KG1 (cell line): ENCODE measurements around the gene LRRC75A.
"Not testable (repeated sequence)": the region's sequence is repeated elsewhere in the genome, so short reads cannot be mapped to it uniquely, and the experiment has no call there.

Experiments
- DNase-seq: peaks from one replicate; lab custom pipeline; 2025; lab: John Stamatoyannopoulos, UW

Gene LRRC75A

DNA sequence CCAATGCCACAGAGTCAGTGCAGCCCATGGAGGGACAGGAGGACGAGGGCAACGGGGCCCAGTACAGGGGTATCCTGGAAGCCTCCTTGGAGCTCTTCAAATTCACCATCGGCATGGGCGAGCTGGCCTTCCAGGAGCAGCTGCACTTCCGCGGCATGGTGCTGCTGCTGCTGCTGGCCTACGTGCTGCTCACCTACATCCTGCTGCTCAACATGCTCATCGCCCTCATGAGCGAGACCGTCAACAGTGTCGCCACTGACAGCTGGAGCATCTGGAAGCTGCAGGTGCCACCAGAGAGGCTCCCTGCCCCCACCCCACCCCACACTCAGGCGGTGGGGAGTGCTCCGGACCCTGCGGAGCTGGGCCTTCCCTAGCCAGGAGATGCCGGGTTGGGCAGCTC, 60.0 kb downstream of the LRRC75A start:
- no peak for DNase-seq

GRCh38 chr17:16430650-16431049, 61.3 kb downstream of the LRRC75A start:
- DNase-seq, result no peak

- DNase-seq, result no peak
Observed at GRCh38 chr17:16429083-16429482, 62.9 kb downstream of the LRRC75A start.

DNA sequence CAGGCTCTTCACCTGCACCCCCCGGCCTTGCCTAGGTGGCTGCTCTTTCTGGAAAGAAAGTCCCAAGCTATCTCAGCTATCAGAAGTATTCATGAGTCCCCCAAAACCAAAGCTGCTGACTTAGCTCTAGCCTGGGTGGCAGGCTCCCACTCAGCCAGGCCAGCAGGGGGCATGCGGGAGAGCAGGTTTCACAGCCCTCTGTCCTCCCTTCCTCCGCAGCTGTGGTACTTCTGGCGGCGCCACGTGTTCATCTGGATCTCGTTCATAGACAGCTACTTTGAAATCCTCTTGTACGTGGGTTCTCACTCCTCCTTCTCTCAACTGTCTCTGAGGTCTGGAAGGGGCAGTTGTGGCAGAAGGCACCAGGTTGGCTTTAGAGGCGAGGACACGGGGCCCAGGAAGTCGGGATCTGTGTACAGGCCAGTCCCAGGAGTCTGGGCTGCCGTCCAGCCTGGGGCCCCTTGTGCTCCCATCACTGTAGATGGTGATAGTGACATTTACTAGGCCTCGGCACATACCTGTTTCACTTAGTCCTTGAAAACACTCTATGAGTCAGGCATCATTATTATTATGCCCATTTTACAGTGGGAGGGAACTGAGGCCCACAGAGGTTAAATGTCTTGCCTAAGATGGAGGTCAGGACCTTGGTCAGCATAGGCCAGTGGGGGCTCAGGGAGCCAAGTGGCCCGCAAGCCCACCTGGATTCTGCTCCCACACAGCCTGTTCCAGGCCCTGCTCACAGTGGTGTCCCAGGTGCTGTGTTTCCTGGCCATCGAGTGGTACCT, 63.7 kb downstream of the LRRC75A start:
- DNase-seq, result no peak

GRCh38 chr17:16427020-16427419, 65.0 kb downstream of the LRRC75A start:
- DNase-seq, result no peak

DNA sequence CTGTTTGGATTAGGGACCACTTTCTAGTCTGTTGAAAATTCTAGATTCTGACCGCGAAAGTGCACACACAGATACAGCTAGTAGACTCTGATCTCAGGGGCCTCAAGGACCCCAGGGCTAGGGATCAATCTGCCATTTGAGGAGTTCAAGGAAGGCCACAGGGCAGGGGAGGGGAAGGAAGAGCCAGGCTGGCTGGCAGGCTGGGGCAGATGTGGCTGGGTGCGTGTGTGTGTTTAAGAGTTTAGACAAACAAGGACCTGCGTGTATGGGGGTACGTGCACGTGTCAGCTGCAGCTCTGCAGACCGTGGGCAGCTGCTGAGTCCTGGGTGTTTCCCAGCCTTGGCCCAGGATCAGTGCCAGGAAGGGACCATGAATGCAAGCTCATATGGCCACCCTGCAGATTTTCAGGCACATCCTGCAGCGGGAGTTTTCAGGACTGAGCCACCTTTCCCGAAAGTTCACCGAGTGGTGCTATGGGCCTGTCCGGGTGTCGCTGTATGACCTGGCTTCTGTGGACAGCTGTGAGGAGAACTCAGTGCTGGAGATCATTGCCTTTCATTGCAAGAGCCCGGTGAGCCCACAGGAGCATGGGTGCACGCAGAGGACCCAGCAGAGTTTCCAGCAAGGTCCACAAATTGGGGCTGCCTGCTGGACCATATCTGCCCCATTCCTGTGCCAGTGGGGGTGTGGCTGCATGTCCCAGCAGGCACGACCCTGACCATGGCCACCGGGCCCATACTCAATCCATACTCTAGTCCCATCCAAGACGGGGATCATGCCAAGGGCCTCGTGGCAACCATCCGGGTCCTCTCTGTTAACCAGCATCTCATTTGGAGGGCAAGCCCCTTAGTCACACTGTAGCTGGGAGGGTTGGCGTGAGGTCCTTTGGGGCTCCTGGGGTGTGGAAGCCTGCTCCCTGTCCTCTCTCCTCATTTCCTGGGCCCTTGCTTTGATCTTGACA, 66.0 kb downstream of the LRRC75A start:
- DNase-seq, result no peak

GRCh38 chr17:16425202-16425601, 66.8 kb downstream of the LRRC75A start:
- no peak for DNase-seq

DNA sequence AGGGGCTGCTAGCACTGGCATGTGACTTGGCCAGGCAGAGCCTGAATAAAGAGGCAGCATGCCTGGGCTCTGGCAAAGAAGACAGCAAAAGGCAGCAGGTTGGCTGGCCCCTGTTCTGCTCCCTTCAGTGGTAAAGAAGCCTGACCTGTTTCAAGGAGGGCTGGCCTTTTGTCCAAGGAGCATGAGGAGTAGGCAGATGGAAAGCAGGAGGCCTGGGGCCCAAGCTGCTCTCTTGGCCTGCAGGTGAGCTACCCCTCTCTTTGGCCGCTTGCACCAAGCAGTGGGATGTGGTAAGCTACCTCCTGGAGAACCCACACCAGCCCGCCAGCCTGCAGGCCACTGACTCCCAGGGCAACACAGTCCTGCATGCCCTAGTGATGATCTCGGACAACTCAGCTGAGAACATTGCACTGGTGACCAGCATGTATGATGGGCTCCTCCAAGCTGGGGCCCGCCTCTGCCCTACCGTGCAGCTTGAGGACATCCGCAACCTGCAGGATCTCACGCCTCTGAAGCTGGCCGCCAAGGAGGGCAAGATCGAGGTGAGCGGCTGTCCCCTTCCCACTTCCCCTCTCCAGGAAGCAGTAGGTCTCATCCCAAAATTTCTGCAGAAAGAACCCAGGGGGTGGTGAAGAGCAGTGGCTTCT, 68.6 kb downstream of the LRRC75A start:
- DNase-seq, result no peak

GRCh38 chr17:16422416-16422815, 69.6 kb downstream of the LRRC75A start:
- no peak for DNase-seq

DNA sequence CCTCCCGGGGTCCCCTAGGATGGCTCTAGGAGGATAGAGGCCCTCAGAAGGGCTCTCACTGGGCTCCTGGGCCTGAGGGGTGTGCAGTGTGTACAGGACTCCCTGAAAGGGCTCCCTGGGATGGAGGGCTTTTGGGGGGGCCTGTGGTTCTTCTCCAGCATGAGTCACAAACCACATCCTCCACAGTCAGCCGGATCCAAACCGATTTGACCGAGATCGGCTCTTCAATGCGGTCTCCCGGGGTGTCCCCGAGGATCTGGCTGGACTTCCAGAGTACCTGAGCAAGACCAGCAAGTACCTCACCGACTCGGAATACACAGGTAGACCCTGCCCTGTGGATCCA, 72.1 kb downstream of the LRRC75A start:
- DNase-seq, result no peak

DNA sequence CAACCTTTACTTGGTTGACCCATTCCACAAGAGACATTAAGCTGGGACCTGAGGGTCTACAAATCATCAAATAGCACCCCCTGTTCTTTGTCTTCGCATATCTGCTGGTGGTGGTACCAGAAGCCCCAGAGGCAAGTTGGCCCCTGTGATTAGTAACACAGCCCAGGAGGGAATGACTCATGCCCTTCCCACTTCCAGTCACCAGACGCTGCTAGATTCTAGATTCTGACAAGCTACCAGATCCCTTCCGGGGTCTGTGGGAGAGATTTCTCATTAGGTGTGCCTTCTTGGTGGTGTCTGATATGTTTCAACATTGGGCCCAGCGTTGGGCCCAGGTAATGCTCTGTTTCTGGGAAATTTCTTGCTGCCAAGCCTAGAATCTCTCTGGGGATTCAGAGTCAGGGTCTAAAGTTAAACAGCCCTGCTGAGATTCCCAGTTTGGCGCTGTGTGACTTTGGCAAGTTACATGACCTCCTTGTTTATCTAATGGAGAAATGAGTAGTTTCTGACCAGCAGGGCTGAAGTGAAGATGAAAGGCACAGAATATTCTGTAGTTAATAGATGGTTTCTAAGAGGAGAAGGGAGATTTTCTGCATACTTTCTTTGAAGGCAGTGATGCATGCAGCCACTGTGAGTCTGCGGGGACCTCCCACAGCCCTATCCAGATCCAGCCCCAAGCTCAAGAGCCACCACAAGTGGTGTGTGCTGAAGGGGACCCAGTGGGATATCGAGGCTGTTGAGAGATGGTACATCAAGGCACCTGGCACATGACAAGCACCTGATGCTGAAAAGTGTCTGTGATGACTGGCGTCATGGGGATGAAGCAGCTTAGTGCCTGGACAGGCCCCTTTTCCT, 72.7 kb downstream of the LRRC75A start:
- no peak for DNase-seq

GRCh38 chr17:16418685-16419068, 73.3 kb downstream of the LRRC75A start:
- no peak for DNase-seq

- DNase-seq, result no peak
Observed at GRCh38 chr17:16417896-16418684, 73.9 kb downstream of the LRRC75A start.

DNA sequence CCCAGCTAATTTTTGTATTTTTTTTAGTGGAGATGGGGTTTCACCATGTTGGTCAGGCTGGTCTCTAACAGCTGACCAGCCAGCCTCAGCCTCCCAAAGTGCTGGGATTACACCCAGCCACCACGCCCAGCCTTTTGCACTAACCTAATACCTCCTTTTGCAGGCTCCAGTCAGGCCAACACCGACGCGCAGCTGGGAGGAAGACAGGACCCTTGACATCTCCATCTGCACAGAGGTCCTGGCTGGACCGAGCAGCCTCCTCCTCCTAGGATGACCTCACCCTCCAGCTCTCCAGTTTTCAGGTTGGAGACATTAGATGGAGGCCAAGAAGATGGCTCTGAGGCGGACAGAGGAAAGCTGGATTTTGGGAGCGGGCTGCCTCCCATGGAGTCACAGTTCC, 74.6 kb downstream of the LRRC75A start:
- DNase-seq, result no peak

DNA sequence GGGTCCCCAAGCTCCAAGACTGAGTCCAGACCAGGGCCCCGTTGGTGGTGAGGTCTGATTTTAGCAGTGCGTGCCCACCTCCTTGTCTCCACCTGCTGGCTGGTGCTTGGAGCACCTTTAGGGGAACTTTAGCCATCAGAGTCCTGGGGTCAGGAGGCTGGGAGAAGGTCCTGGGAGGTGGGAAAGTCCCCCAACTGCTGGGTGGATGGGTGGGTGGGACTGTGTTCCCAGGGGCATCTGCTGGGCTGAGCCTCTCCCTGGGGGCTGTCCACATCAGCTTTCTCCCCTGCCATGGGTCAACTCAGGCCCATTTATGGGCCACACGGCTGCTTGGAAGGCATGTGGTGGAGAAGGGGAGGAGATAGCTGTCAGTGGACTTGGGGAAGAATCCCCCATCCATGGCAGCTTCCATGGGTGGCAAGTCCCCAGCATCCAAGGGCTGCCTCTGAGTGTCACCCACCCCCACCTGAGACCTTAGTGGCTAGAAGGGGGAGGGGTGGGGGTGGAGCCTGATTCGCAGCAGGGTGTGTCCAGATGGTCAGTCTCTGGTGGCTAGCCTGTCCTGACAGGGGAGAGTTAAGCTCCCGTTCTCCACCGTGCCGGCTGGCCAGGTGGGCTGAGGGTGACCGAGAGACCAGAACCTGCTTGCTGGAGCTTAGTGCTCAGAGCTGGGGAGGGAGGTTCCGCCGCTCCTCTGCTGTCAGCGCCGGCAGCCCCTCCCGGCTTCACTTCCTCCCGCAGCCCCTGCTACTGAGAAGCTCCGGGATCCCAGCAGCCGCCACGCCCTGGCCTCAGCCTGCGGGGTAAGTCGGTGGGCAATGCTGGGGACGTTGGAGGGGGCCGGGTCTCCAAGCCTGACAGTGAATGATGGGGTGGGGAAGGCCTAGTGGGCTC, 76.7 kb downstream of the LRRC75A start, which contains the start of gene TRPV2:
TRPV2 (plus strand) TSS at position 541 of the 894 bp plus-strand sequence. CDS start 2,098 bp downstream, outside the sequence.
- no peak for DNase-seq

DNA sequence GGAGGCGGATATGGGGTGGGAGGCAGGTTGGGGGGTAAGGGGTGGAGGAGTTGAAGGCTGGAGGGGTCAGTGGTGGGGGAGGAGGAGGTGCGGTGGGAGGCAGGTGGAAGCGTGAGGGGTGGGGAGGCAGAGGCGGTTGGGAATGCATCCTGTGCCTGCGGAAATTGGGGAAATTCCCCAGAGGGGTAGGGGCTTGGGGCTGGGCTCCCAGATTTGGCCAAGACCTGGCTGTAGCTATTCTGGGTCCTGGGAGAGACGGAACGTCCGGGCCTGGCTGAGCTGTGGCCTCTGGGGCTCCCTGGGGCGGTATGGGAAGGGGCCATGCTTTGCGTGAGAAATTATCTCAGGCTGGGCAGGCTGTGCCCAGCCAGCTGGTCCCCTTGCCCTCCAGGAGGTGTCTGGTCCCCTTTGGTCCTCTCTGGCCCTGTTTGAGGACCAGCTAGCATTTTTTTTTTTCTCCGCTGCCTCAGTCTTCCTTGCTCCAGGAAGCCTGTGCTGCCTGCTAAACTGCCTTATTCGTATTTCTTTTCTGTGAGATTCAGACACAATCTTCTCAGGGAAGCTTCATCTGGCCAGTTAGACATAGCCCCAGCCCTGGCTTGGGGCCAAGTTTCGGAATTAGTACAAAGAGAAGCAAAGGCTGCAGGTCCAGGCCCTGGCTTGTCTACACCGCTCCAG, 83.9 kb downstream of the LRRC75A start:
- no peak for DNase-seq

GRCh38 chr17:16406742-16407674, 85.0 kb downstream of the LRRC75A start:
- no peak for DNase-seq

DNA sequence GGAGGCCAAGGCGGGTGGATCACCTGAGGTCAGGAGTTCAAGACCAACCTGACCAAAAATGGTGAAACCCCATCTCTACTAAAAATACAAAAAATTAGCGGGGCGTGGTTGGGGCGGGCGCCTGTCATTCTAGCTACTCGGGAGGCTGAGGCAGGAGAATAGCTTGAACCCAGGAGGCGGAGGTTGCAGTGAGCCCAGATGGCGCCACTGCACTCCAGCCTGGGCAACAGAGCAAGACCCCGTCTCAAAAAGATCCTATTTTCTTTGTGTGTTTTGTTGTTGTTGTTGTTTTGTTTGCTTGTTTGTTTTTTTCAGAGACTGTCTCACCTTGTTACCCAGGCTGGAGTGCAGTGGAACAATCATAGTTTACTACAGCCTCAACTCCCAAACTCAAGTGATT, 88.1 kb downstream of the LRRC75A start:
- DNase-seq, result not testable (repeated sequence)
